Sigmoid colon (tissue), 7 donors: ENCODE data around the gene CDNF. TPM values are rescaled to one million over a fixed set of nuclear protein-coding genes. Genes with fewer than 3 reads are reported as not detected.

Experiments
- DNase-seq: peaks from one replicate; pipeline ENCODE4 v3.0.0-alpha.2; 2019
- H3K27ac ChIP-seq, 4 donors: fragments of 200-600 bp; sonication (generic); one replicate each; pipeline ENCODE4 v1.5.1; 2016 to 2019; ENCODE audit warnings: mild to moderate bottlenecking in 1 of 4
- H3K27me3 ChIP-seq, 3 donors: fragments of 200-600 bp; sonication (generic); one replicate each; pipeline ENCODE4 v1.5.1; 2019; ENCODE audit warnings: mild to moderate bottlenecking in 1 of 3
- H3K36me3 ChIP-seq, 4 donors: fragments of 200-600 bp; sonication (generic); one replicate each; pipeline ENCODE4 v1.5.1; 2016 to 2019
- H3K4me1 ChIP-seq, 4 donors: fragments of 200-600 bp; sonication (generic); one replicate each; pipeline ENCODE4 v1.5.1; 2017 to 2019
- H3K4me3 ChIP-seq, 4 donors: fragments of 200-600 bp; sonication (generic); one replicate each; pipeline ENCODE4 v1.5.1; 2017 to 2019; ENCODE audit warnings: mild to moderate bottlenecking in 2 of 4, moderate library complexity in 1 of 4
- H3K9me3 ChIP-seq, 4 donors: fragments of 200-600 bp in 3 of 4; sonication (generic) in 3 of 4; one replicate each; pipeline versions ENCODE4 v1.5.1 to v1.6.1; 2013 to 2019
- EP300 ChIP-seq, 4 donors: sonication (generic); formaldehyde crosslinking; IDR thresholded peaks; one replicate each; pipeline ENCODE4 v1.6.1; 2017; ENCODE audit warnings: antibody characterized with exemption in 4 of 4
- POLR2A ChIP-seq, 2 donors: fragments of 450-650 bp; IDR thresholded peaks; one replicate each; pipeline ENCODE4 v1.6.1; 2016; ENCODE audit warnings: antibody characterized with exemption in 2 of 2, mild to moderate bottlenecking in 2 of 2, moderate library complexity in 2 of 2
- POLR2AphosphoS5 ChIP-seq, 4 donors: sonication (generic); formaldehyde crosslinking; IDR thresholded peaks; one replicate each; pipeline ENCODE4 v1.6.1; 2017; ENCODE audit warnings: antibody characterized with exemption in 4 of 4
- WGBS, 2 donors: extraction: QIAGEN DNeasy Blood & Tissue Kit; methylation state at CpG; one replicate each; pipeline ENCODE4 v1.1.7; 2013; 5-methylcytosine and 5-hydroxymethylcytosine counted together
- intact Hi-C: fragments of 100-400 bp; cut with DNase I; formaldehyde crosslinking; loops from one replicate; pipeline ENCODE4 v1.15.1; 2023
- polyA plus RNA-seq, 3 donors: library from polyadenylated mRNA; stranded (reverse); fragments of 200-250 nt; gene quantifications; one replicate each; pipeline ENCODE4 v1.2.3, GENCODE V29; 2013
- total RNA-seq, 4 donors: library from RNA; depleted of rRNA; stranded (reverse); fragments of >200 nt; gene quantifications; one replicate each; pipeline ENCODE4 v1.1.0, GENCODE V29; 2016
- TF ChIP-seq, protein P1 (sequence below), 4 experiments: fragments of 450-650 bp in 3 of 4; fragments of 200-600 bp in 1 of 4; IDR thresholded peaks; one replicate each; pipeline ENCODE4 v1.5.1; 2016 to 2019; ENCODE audit warnings: antibody characterized with exemption in 4 of 4, mild to moderate bottlenecking in 3 of 4, moderate library complexity in 2 of 4
- donor health status: healthy with polysubstance abuse.
- donor health status: Bipolar disorder and iron deficiency.
- donor health status: healthy.

The CDNF gene
- total and polyA plus RNA-seq, 7 donors: 0.95 to 2.9 (median 1.8) TPM; not detected in 3

- 93 to 96% methylated on average over 22 of the region's 22 CpGs for WGBS, 2 donors
- Histone ChIP-seq H3K27me3 (no peaks in the 10 kb centered on the region), H3K36me3 (no peaks in the 10 kb centered on the region), H3K4me3 (no peak overlapping the region), H3K9me3 (no peaks in the 10 kb centered on the region), H3K4me1 (peaks cover 0 to 11% (median 10%) of the 10 kb centered on the region in 4 donors), H3K27ac (no peak overlapping the region)
- TF ChIP-seq POLR2A (IDR thresholded peaks at IDR 0.05) (no peak), POLR2AphosphoS5 (IDR thresholded peaks at IDR 0.05) (no peak), EP300 (IDR thresholded peaks at IDR 0.05) (no peak)
- TF ChIP-seq, protein P1, sequence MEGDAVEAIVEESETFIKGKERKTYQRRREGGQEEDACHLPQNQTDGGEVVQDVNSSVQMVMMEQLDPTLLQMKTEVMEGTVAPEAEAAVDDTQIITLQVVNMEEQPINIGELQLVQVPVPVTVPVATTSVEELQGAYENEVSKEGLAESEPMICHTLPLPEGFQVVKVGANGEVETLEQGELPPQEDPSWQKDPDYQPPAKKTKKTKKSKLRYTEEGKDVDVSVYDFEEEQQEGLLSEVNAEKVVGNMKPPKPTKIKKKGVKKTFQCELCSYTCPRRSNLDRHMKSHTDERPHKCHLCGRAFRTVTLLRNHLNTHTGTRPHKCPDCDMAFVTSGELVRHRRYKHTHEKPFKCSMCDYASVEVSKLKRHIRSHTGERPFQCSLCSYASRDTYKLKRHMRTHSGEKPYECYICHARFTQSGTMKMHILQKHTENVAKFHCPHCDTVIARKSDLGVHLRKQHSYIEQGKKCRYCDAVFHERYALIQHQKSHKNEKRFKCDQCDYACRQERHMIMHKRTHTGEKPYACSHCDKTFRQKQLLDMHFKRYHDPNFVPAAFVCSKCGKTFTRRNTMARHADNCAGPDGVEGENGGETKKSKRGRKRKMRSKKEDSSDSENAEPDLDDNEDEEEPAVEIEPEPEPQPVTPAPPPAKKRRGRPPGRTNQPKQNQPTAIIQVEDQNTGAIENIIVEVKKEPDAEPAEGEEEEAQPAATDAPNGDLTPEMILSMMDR (IDR thresholded peaks at IDR 0.05): no peak
- intact Hi-C loops: no loop called here
- DNase-seq: no peak
Observed at GRCh38 chr10:14774214-14774580, 63.6 kb downstream of the CDNF start.

DNA sequence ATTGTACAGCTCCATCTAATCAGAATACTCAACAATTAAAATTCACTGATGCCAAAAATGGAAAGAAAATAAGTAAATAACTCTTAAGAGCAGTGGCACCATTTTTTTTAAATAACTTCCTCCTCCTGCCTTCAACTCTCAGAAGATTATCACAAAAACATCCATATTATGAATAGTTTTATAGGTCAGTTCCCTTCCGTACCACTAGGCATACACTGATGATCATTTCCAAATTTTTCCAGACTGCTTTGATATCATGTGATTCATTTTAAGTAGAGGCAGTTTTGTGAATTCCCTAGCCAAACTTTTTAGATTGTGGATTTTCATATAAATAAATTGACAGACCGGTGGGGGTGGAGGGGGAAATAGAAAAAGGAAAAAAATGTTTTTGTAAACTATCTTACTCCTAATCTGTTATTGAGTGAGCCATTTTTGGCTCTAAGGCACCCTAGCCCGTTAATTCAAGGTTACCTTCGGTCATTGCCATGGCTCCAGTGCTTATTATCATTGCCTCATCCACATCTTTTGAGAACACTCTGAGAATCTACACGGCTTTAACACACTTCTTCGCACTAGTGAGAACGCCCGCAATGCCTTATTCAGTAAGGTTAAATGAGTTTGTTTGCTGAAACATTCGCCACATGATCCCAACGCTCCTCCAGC, 64.2 kb downstream of the CDNF start:
- 84 to 89% methylated on average over 10 of the region's 10 CpGs for WGBS, 2 donors
- no peak for DNase-seq
- intact Hi-C loops: no loop called here
- Histone ChIP-seq H3K36me3 (no peaks in the 10 kb centered on the region), H3K27ac (no peak overlapping the region), H3K9me3 (no peaks in the 10 kb centered on the region), H3K4me3 (no peak overlapping the region), H3K4me1 (peaks cover 0 to 6% (median 5%) of the 10 kb centered on the region in 4 donors), H3K27me3 (no peaks in the 10 kb centered on the region)
- TF ChIP-seq, protein P1 (IDR thresholded peaks at IDR 0.05): no peak
- TF ChIP-seq POLR2AphosphoS5 (IDR thresholded peaks at IDR 0.05): no peak
- TF ChIP-seq EP300 (IDR thresholded peaks at IDR 0.05): no peak
- no peak for TF ChIP-seq POLR2A (IDR thresholded peaks at IDR 0.05)

- TF ChIP-seq, protein P1 (IDR thresholded peaks at IDR 0.05): no peak
- TF ChIP-seq EP300 (IDR thresholded peaks at IDR 0.05): no peak
- no peak for TF ChIP-seq POLR2AphosphoS5 (IDR thresholded peaks at IDR 0.05)
- no peak for TF ChIP-seq POLR2A (IDR thresholded peaks at IDR 0.05)
- no peaks in the 10 kb centered on the region for H3K36me3 ChIP-seq
- no peaks in the 10 kb centered on the region for H3K27me3 ChIP-seq
- intact Hi-C loops: no loop called here
- no peaks in the 10 kb centered on the region for H3K9me3 ChIP-seq
- no peaks in the 10 kb centered on the region for H3K4me1 ChIP-seq
- H3K4me3 ChIP-seq: no peak overlapping the region
- no peak overlapping the region for H3K27ac ChIP-seq
- WGBS, 2 donors: 79% methylated on average over 7 of the region's 7 CpGs
- DNase-seq: no peak
Observed at GRCh38 chr10:14772399-14772798, 65.4 kb downstream of the CDNF start.

GRCh38 chr10:14770927-14771326, 66.9 kb downstream of the CDNF start:
- 92 to 98% methylated on average over 2 of the region's 2 CpGs for whole genome bisulfite sequencing, 2 donors

More at GRCh38 chr10:14770927-14771326, 66.9 kb downstream of the CDNF start:
- H3K27ac ChIP-seq: no peak overlapping the region
- intact Hi-C loops: no loop called here
- TF ChIP-seq POLR2AphosphoS5 (IDR thresholded peaks at IDR 0.05): no peak
- TF ChIP-seq, protein P1 (IDR thresholded peaks at IDR 0.05): no peak
- no peak for TF ChIP-seq POLR2A (IDR thresholded peaks at IDR 0.05)
- no peak for TF ChIP-seq EP300 (IDR thresholded peaks at IDR 0.05)
- H3K4me3 ChIP-seq: no peak overlapping the region
- no peaks in the 10 kb centered on the region for H3K27me3 ChIP-seq
- H3K36me3 ChIP-seq: no peaks in the 10 kb centered on the region
- no peak for DNase-seq
- H3K4me1 ChIP-seq: no peaks in the 10 kb centered on the region
- no peaks in the 10 kb centered on the region for H3K9me3 ChIP-seq

Other genes starting within 250 kb of the CDNF start
- gene FAM107B, start 63.1 kb downstream of the CDNF start, total RNA-seq: 10 to 100 TPM; 12.8 to 15.0 (median 14.2) TPM
- 100 to 1,000 TPM in 2 of 3 donors, 10 to 100 TPM in 1; 61.9 to 111 (median 103) TPM for gene FAM107B, start 63.1 kb downstream of the CDNF start, polyA plus RNA-seq
- 10 to 100 TPM in 2 of 4 donors, 1 to 10 TPM in 2; 10.0 to 13.4 (median 11.6) TPM for gene HSPA14, start 269 bp upstream of the CDNF start, total RNA-seq
- gene HSPA14, start 269 bp upstream of the CDNF start, polyA plus RNA-seq: 10 to 100 TPM; 16.1 to 19.8 (median 19.7) TPM
- 1 to 10 TPM; 4.7 to 8.1 (median 5.8) TPM for gene MSANTD7, start 269 bp upstream of the CDNF start, total RNA-seq
- gene MSANTD7, start 269 bp upstream of the CDNF start, polyA plus RNA-seq: 1 to 10 TPM; 3.2 to 6.3 (median 3.6) TPM
- gene SUV39H2, start 40.8 kb upstream of the CDNF start, total RNA-seq: 1 to 10 TPM; 3.9 to 6.4 (median 5.3) TPM
- gene SUV39H2, start 40.8 kb upstream of the CDNF start, polyA plus RNA-seq: 1 to 10 TPM; 4.2 to 6.0 (median 4.6) TPM
- gene DCLRE1C, start 116.1 kb upstream of the CDNF start, total RNA-seq: 10 to 100 TPM in 2 of 4 donors, 1 to 10 TPM in 2; 9.7 to 17.5 (median 10.0) TPM
- 1 to 10 TPM; 5.4 to 9.9 (median 5.5) TPM for gene DCLRE1C, start 116.1 kb upstream of the CDNF start, polyA plus RNA-seq
- 1 to 10 TPM in 1 of 4 donors, not detected in 3; 1.3 TPM for gene MEIG1, start 121.4 kb upstream of the CDNF start, total RNA-seq
- not detected for gene MEIG1, start 121.4 kb upstream of the CDNF start, polyA plus RNA-seq
- gene OLAH, start 205.9 kb upstream of the CDNF start, total RNA-seq: under 1 TPM in 2 of 4 donors, not detected in 2; 0.49 to 0.71 TPM
- gene OLAH, start 205.9 kb upstream of the CDNF start, polyA plus RNA-seq: under 1 TPM in 1 of 3 donors, not detected in 2; 0.63 TPM